ENCODE data around the gene RFX5.

Gene RFX5

GRCh38 chr1:151334822-151335221 is 12.2 kb downstream of the RFX5 start:
- TF ChIP-seq CTCF (IDR thresholded peaks at IDR 0.05; ENCODE audit: control extremely low read depth, extremely low read depth, low read depth, missing control alignments): no peak
- ChIA-PET CTCF (no interaction called here), POLR2A (no interaction called here)
- DNase-seq (ENCODE audit: extremely low spot score): no peak

- CTCF ChIA-PET: interaction anchor here (0.7 to 13.4 kb wide), 6 partner anchors 11 to 72 kb away, joined by 3 to 173 read pairs (median 6); no protein-coding TSS in a partner anchor
- no peak for DNase-seq (ENCODE audit: extremely low spot score)
- TF ChIP-seq CTCF (IDR thresholded peaks at IDR 0.05; ENCODE audit: control extremely low read depth, extremely low read depth, low read depth, missing control alignments): no peak
- POLR2A ChIA-PET: interaction anchor here (1.2 to 2.0 kb wide), 7 partner anchors 10 to 47 kb away, joined by 4 to 24 read pairs (median 5); partner anchors contain the start of gene ZNF687
Measured at GRCh38 chr1:151327903-151328674, 19.0 kb downstream of the RFX5 start.

GRCh38 chr1:151327223-151327902 is 19.7 kb downstream of the RFX5 start, which contains the start of gene PI4KB:
PI4KB (minus strand) TSS chr1:151327416; CDS start chr1:151316481, 10,935 bp downstream.
- ChIA-PET CTCF (interaction anchor here (0.7 to 13.4 kb wide), 11 partner anchors 12 to 256 kb away, joined by 3 to 173 read pairs (median 4); partner anchors contain the start of gene GABPB2), POLR2A (interaction anchor here (0.7 to 2.0 kb wide), 8 partner anchors 10 to 1478 kb away, joined by 3 to 24 read pairs (median 5); partner anchors contain the start of gene ZNF687)
- no peak for TF ChIP-seq CTCF (IDR thresholded peaks at IDR 0.05; ENCODE audit: control extremely low read depth, extremely low read depth, low read depth, missing control alignments)
- DNase-seq (ENCODE audit: extremely low spot score): peak; percentile 95

GRCh38 chr1:151326619-151327222 is 20.3 kb downstream of the RFX5 start:
- DNase-seq (ENCODE audit: extremely low spot score): peak; percentile 88
- no peak for TF ChIP-seq CTCF (IDR thresholded peaks at IDR 0.05; ENCODE audit: control extremely low read depth, extremely low read depth, low read depth, missing control alignments)
- ChIA-PET CTCF (interaction anchor here (0.9 to 13.4 kb wide), 11 partner anchors 13 to 256 kb away, joined by 3 to 173 read pairs (median 4); partner anchors contain the start of gene GABPB2), POLR2A (interaction anchor here (0.7 to 2.0 kb wide), 8 partner anchors 9 to 1477 kb away, joined by 3 to 24 read pairs (median 5); partner anchors contain the start of gene ZNF687)

- DNase-seq (ENCODE audit: extremely low spot score): no peak
- ChIA-PET POLR2A (interaction anchor here (0.7 to 2.0 kb wide), 2 partner anchors 8 to 122 kb away, joined by 3 to 24 read pairs; no protein-coding TSS in a partner anchor), CTCF (interaction anchor here (0.8 to 13.4 kb wide), 8 partner anchors 13 to 226 kb away, joined by 3 to 173 read pairs (median 4); no protein-coding TSS in a partner anchor)
- TF ChIP-seq CTCF (IDR thresholded peaks at IDR 0.05; ENCODE audit: control extremely low read depth, extremely low read depth, low read depth, missing control alignments): no peak
Measured at GRCh38 chr1:151325646-151326429, 21.2 kb downstream of the RFX5 start.

Data from GM10248 (cell line).